Measurements from ENCODE around the gene PROC.

DNA sequence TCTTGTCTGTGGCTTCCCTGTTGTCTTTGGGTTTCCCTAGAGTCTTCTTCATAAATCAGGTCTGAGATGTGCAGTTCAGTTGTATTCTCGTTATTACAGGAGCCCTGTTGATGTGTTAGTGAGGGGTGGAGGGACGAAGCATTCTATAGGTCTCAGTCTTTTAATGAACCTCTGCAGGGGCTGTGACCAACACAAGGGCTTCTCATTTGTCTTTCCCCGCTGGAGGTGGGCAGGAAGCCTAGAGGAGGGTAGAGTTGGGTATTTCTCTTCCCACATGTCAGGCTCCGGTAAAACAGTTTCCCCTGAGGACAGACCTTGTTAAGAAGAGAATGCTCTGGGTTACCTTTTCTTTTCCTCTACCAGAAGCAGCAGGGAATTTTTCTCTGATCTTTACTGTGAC lies 31.2 kb downstream of the PROC start:
- TF ChIP-seq, protein P1, sequence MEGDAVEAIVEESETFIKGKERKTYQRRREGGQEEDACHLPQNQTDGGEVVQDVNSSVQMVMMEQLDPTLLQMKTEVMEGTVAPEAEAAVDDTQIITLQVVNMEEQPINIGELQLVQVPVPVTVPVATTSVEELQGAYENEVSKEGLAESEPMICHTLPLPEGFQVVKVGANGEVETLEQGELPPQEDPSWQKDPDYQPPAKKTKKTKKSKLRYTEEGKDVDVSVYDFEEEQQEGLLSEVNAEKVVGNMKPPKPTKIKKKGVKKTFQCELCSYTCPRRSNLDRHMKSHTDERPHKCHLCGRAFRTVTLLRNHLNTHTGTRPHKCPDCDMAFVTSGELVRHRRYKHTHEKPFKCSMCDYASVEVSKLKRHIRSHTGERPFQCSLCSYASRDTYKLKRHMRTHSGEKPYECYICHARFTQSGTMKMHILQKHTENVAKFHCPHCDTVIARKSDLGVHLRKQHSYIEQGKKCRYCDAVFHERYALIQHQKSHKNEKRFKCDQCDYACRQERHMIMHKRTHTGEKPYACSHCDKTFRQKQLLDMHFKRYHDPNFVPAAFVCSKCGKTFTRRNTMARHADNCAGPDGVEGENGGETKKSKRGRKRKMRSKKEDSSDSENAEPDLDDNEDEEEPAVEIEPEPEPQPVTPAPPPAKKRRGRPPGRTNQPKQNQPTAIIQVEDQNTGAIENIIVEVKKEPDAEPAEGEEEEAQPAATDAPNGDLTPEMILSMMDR (IDR thresholded peaks at IDR 0.05), result no peak
- no peak for TF ChIP-seq POLR2A (IDR thresholded peaks at IDR 0.05)

All from ovary (tissue), 3 donors.